Left renal pelvis (tissue), 4 donors: ENCODE results near the gene FUT6. TPM values are rescaled to one million over a fixed set of nuclear protein-coding genes. Genes with fewer than 3 reads are reported as not detected.
"Not testable (repeated sequence)": the region's sequence is repeated elsewhere in the genome, so short reads cannot be mapped to it uniquely, and the experiment has no call there.

Source experiments
- DNase-seq, 4 donors: peaks; one replicate each; pipeline ENCODE4 v3.0.0-alpha.2; 2013; ENCODE audit warnings: low read depth in 4 of 4, low spot score in 3 of 4
- polyA plus RNA-seq, 4 donors: library from polyadenylated mRNA; unstranded; fragments of 120-200 nt; gene quantifications; one replicate each; pipeline ENCODE4 v1.2.1, GENCODE V29; 2013; ENCODE audit not compliant: insufficient read length in 4 of 4

The FUT6 gene
- polyA plus RNA-seq, 4 donors = 0.25 to 12.0 (median 8.0) TPM

- DNase-seq = no peak
These were observed 51.1 kb downstream of the FUT6 start for GRCh38 chr19:5788422-5788821.

- DNase-seq = no peak
These were observed 51.9 kb downstream of the FUT6 start for GRCh38 chr19:5787409-5788182.

GRCh38 chr19:5786593-5787408, 52.7 kb downstream of the FUT6 start:
- no peak for DNase-seq

- DNase-seq = no peak
These were observed 54.1 kb downstream of the FUT6 start for GRCh38 chr19:5785423-5785822.

GRCh38 chr19:5784581-5785147, 54.8 kb downstream of the FUT6 start, which contains the start of gene PRR22:
PRR22 (minus strand) TSS chr19:5784746; CDS start chr19:5784660, 86 bp downstream.
- no peak for DNase-seq

- no peak for DNase-seq
These were observed 56.3 kb downstream of the FUT6 start for GRCh38 chr19:5782945-5783919.

- DNase-seq = no peak
These were observed 57.2 kb downstream of the FUT6 start for GRCh38 chr19:5782322-5782721.

GRCh38 chr19:5780916-5781315, 58.6 kb downstream of the FUT6 start:
- not testable (repeated sequence) for DNase-seq

Other genes with a start within 250 kb of the FUT6 start
- 100 to 1,000 TPM in 1 of 4 donors, 10 to 100 TPM in 3; 53.4 to 119 (median 73.4) TPM for gene SAFB2, start 216.9 kb downstream of the FUT6 start, polyA plus RNA-seq
- gene SAFB, start 216.6 kb downstream of the FUT6 start, polyA plus RNA-seq = 100 to 1,000 TPM; 111 to 190 (median 171) TPM
- gene MICOS13, start 159.2 kb downstream of the FUT6 start, polyA plus RNA-seq = 10 to 100 TPM; 29.7 to 63.3 (median 35.6) TPM
- gene HSD11B1L, start 158.7 kb downstream of the FUT6 start, polyA plus RNA-seq = 10 to 100 TPM in 1 of 4 donors, 1 to 10 TPM in 3; 7.3 to 17.4 (median 8.8) TPM
- gene RPL36, start 149.4 kb downstream of the FUT6 start, polyA plus RNA-seq = 100 to 1,000 TPM; 484 to 769 (median 619) TPM
- gene LONP1, start 119.6 kb downstream of the FUT6 start, polyA plus RNA-seq = 10 to 100 TPM; 33.0 to 61.4 (median 45.0) TPM
- gene CATSPERD, start 119.1 kb downstream of the FUT6 start, polyA plus RNA-seq = not detected
- 1 to 10 TPM; 1.7 to 4.4 (median 2.3) TPM for gene PRR22, start 55.0 kb downstream of the FUT6 start, polyA plus RNA-seq
- 10 to 100 TPM; 16.1 to 33.3 (median 24.3) TPM for gene DUS3L, start 48.5 kb downstream of the FUT6 start, polyA plus RNA-seq
- 1 to 10 TPM in 3 of 4 donors, under 1 TPM in 1; 1.00 to 3.4 (median 2.4) TPM for gene NRTN, start 34.6 kb downstream of the FUT6 start, polyA plus RNA-seq
- under 1 TPM in 3 of 4 donors, not detected in 1; 0.14 to 0.95 (median 0.55) TPM for gene FUT3, start 11.7 kb upstream of the FUT6 start, polyA plus RNA-seq
- under 1 TPM in 2 of 4 donors, not detected in 2; 0.11 to 0.12 TPM for gene FUT5, start 30.8 kb upstream of the FUT6 start, polyA plus RNA-seq
- gene NDUFA11, start 64.1 kb upstream of the FUT6 start, polyA plus RNA-seq = 100 to 1,000 TPM; 129 to 208 (median 143) TPM
- 10 to 100 TPM in 1 of 4 donors, 1 to 10 TPM in 3; 3.9 to 11.1 (median 5.5) TPM for gene VMAC, start 65.2 kb upstream of the FUT6 start, polyA plus RNA-seq
- 10 to 100 TPM in 3 of 4 donors, 1 to 10 TPM in 1; 7.2 to 53.8 (median 23.4) TPM for gene CAPS, start 74.6 kb upstream of the FUT6 start, polyA plus RNA-seq
- 10 to 100 TPM; 65.6 to 76.8 (median 69.5) TPM for gene RANBP3, start 138.4 kb upstream of the FUT6 start, polyA plus RNA-seq